ENCODE measurements around the gene MEGF6.

Gene MEGF6

DNA sequence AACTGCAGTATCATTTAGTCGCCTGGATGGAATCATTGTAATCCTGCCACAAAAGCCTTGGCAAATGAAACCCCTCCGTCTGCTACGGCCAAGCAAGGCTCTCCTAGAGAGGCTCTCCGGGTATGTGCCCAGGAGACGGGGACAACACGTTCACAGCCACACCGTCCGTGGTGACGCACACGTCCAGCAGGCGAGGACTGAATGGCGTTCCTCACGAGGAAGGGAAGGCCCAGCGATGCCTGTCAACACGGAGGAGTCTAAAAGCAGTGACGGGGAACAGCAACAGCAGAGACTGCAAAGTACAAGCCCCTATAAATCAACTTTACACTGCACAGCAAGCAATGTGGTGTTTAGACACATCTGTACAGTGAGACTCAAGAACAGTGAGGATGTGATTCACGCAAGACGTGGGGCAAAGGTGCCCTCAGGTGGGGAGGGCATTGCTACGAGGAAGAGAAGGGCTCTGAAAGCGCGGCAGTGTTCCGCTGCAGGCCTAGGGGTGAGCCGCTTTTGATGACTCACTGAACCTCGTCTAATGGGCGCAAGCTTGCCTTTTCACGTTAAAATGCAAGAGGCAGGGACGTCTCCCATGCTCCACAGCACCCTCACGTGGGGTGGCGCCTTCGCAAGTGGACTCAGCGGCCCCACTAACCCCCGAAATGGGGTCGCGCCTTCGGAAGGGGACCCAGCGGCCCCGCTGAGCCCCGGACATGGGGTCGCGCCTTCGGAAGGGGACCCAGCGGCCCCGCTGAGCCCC lies 31.8 kb upstream of the MEGF6 start:
- DNase-seq (ENCODE audit: low read depth), result no peak

- no peak for DNase-seq (ENCODE audit: low read depth)
Observed at GRCh38 chr1:3641816-3642215, 30.5 kb upstream of the MEGF6 start.

DNA sequence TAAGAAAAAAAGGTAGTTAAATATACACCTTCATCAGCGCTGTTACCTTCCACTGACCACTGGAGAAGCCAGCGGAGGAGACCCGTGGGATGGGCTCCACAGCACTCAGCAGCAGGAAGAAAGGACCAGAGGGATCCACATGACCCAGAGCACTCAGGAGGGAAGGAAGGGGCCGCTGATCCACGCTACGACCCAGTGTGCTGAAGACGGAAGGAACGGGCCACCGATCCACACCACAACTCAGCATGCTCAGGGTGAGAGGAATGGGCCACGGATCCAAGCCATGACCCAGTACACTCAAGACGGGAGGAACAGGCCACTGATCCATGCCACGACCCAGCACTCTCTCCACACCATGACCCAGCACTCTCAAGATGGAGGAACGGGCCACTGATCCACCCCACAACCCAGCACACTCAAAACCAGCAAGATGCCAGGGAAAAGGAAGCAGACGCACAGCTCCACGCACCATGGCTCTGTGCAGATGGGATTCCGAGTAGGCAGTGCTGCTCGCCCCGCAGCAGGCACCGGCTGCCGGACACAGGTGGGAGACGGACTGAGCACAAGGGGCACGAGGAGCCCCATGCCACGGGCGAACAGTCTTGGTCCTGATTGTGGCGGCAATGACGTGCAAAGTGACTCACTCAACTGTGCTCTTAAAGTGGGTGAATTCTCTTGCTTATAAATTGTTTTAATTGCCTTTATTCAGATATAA lies 29.9 kb upstream of the MEGF6 start:
- DNase-seq (ENCODE audit: low read depth), result no peak

DNA sequence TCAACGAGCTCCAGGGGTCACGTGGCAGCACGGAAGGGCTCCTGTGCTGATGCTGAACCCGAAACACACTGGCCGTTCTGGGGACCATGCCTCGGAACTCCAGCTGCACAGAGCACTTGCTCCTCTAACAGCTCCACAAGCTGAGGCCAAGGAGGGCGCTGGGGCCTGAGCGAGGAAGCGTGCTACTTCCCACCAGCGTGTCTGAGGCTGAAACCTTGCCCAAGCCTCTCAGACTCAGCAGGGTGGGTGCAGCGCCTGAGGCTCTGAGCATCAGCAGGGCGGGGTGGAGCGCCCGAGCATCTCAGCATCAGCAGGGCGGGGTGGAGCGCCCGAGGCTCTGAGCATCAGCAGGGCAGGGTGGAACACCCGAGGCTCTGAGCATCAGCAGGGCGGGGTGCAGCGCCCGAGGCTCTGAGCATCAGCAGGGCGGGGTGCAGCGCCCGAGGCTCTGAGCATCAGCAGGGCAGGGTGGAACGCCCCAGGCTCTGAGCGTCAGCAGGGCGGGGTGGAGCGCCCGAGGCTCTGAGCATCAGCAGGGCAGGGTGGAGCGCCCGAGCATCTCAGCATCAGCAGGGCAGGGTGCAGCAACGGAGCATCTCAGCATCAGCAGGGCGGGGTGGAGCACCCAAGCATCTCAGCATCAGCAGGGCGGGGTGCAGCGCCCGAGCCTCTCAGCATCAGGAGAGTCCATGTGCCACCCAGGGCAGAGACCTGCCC lies 29.0 kb upstream of the MEGF6 start:
- DNase-seq (ENCODE audit: low read depth), result no peak

DNA sequence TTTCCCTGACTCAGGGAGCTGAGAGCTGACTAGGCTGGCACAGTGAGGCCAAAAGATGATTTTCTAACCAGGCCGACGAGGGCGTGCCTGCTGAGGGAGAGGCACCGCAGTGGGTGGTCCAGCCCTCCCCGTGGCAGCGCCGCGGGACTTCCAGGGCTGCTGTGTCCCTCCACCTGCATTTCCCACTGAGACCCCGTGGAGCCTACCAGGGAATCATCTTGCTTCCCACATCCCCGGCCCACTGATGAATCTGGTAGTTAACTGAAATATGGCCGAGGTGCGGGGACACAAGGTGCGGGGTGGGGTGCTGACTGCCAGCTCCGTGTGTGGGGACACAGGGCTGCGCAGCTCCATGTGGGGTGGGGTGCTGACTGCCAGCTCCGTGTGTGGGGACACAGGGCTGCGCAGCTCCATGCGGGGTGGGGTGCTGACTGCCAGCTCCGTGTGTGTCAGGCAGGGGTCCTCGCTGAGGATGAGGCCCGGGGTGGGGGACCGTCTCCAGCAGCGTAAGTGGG lies 28.1 kb upstream of the MEGF6 start:
- no peak for DNase-seq (ENCODE audit: low read depth)

DNA sequence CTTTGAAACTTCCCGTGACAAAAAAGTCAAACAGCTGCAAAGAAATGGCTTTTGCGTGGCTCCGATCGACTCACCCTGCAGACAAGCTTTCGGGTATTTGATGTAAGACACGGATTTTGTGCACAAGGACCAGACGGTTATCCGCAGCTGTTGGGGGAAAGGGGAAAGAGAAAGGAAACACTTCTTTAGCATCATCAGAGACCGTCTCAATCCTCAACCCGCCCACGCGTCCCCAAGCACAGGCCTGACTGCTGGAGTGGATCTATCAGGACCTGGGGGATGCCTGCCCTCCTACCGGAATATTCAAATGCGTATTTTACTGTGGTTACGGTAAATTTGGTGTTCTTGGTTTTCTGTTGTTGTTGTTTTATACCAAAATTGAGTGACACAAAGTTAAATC lies 27.4 kb upstream of the MEGF6 start:
- DNase-seq (ENCODE audit: low read depth), result no peak

DNA sequence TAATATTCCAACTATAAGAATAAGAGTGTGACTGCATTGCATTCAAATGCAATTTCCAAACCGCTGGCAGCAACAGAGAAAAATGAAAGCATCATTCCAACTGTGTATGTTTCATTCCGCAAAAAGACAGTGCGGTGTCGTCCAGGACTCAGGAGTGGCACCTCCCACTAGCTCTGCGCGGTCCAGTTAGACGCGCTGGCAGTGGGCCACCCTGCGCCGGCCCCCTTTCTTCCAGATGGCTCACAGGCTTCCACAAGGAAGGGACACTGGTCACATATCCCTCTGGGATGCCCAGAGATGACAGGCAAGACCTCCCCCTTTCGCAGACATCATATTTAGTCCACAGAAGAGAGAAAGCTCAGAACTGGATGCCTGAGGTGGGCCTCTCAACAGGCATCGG lies 26.7 kb upstream of the MEGF6 start:
- no peak for DNase-seq (ENCODE audit: low read depth)

GRCh38 chr1:3636531-3636930 lies 25.2 kb upstream of the MEGF6 start:
- no peak for DNase-seq (ENCODE audit: low read depth)

DNA sequence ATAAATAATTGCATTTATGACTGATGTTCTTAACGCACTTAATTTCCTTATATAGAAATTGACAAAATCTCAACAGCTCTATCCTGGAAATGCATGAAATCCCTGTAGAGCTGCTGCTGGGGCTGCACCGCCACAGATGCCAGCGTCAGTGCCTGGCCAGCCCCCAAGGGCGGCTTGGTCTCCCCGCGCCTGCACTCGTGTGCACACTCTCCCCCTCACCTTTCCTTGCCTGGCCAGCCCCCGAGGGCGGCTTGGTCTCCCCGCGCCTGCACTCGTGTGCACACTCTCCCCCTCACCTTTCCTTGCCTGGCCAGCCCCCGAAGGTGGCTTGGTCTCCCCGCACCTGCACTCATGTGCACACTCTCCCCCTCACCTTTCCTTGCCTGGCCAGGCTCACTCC lies 24.8 kb upstream of the MEGF6 start:
- DNase-seq (ENCODE audit: low read depth), result no peak

- DNase-seq (ENCODE audit: low read depth), result no peak
Observed at GRCh38 chr1:3634059-3634800, 22.9 kb upstream of the MEGF6 start.

DNA sequence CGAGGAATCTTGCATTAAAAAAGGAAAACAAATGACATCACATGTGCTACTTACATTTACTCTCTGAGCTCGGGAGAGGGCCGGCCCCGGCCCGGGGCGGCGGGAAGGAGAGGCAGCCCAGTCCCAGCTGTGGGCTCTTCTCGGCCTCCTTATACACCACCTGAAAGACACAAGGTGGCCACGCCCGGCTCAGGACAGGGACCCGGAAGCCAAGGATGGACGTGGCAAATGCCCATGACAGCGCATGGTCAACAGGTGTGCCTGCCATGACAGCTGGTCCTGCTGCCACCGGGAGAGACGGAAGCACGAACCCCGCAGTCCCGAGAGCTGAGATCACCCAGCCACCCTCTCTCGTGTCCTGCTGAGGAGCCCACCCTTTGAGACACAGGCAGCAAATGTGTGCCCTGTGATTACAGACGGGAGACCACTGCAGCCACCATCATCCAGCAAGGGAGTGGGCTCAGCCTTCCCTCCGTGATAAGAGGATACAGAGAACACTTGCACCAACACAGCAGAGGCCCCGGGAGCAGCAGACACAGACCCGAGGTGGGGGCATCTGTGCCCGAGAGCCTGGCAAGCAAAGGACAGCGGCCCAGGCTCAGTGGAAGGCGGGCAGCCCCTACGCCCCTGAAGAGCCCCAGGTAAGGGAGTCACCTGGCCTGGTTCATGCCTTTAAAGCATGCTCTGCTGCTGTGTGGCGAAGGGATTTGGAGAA lies 22.2 kb upstream of the MEGF6 start:
- no peak for DNase-seq (ENCODE audit: low read depth)

DNA sequence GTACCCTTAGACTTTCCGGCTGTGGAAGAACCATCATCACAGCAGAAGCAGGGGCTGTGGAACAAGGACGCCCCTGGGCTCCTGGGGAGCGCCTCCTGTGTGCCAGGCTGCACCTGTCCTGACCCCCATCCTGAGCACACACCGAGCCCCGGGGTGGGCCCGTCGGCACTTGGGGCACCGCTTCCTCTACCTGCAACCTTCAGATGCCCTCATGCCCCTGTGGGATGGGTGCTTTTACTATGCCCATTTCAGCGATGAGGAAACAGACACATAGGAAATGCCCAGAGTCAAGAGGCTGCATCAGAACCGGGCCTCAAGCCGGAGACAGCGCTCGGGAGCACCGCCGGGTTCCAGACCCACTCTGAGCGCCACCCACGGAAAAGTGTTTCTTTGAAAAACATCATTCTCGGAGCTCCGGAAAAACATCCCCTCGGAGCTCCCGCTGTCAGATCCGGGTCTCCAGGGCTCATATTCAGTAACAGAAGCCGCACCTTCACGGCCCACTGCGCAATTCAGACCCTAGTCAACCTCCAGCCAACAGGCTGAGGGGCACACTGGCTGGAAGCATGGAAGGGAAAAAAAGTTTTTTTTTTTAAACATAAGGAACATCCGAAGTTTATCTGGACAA lies 21.5 kb upstream of the MEGF6 start:
- no peak for DNase-seq (ENCODE audit: low read depth)

DNA sequence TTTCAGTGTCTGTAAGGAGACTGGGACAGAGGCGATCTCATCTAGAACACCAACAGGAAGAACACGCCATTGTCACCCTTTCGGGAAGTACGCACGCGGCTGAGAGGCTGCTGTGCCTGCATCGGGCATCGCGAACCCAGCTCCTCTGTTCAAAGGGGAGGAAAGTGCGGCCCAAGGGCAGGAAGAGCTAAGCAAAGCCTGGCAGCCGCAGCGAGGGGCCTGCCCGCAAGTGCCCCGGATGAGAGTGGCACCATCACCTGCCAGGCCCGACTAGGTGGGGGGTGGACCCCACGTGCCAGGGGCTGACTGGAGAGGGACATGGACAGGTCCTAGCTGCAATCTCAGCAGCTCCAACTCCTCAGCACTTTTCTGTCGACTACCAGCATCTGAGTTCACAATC lies 21.0 kb upstream of the MEGF6 start:
- no peak for DNase-seq (ENCODE audit: low read depth)

DNA sequence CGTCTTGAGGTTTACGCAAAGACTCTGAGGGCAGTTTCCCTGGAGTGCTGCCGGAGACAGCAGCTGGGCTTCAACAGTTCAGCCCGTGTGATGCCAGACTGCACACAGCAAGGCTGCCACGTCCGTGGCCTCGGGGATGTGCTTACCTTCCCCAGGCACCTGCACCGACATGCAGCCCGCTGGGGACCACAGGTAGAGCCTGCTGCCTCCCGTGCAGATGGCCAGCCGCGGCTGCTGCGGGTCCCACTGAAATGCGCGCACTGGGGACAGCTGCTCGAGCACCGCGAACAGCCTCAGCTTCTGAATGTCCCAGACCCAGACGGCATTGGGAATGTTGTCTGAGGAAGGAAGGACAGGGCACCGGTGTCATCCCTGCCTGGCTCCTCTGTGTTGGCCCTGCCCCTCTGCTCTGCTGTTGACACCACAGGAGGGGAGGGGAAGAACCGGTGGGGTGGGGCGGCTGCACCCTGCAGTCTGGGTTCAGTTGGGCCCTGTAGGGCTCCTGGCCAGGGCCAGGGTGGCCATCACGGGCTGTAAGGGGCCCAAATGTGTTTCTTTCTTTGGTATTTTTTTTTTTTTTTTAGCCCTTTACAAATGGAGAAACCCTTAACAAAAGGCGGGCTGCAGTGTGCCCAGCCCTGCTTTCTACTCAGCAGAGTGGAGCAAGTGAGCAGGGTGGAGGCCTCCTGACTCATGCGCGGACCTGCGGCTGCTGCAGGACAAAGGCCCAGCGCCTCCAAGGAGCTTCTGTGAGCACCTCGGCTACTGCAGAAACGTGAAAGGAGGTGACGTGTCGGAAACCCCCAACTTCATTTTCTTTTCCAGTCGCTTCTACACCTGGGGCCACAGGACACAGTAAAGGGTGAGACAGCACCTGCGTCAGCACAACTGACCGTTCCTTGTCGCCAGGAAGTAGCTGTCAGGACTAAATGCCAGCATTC lies 20.3 kb upstream of the MEGF6 start:
- DNase-seq (ENCODE audit: low read depth), result no peak

- DNase-seq (ENCODE audit: low read depth), result no peak
Observed at GRCh38 chr1:3630914-3631313, 19.6 kb upstream of the MEGF6 start.

GRCh38 chr1:3630161-3630611 lies 18.9 kb upstream of the MEGF6 start:
- DNase-seq (ENCODE audit: low read depth), result no peak

- DNase-seq (ENCODE audit: low read depth), result no peak
Observed at GRCh38 chr1:3629561-3630160, 18.4 kb upstream of the MEGF6 start.

DNA sequence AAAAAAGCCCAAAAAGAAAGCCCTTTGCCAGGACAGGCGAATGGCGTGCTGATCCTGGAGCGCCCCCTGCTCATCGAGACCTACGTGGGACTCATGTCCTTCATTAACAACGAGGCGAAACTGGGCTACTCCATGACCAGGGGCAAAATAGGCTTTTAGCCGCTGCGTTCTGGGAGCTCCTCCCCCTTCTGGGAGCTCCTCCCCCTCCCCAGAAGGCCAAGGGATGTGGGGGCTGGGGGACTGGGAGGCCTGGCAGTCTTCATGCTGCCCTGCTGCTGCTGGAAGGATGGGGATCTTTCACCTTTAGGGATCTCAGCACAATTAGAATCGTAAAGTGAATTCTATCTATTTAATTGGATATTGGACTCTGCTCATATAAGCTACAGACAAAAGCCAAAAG lies 17.1 kb upstream of the MEGF6 start:
- DNase-seq (ENCODE audit: low read depth), result no peak

GRCh38 chr1:3627515-3628253 lies 16.4 kb upstream of the MEGF6 start:
- no peak for DNase-seq (ENCODE audit: low read depth)

Data from non-pigmented ciliary epithelial cell (primary cell).